ENCODE data around the gene SHISA7. TPM values are rescaled to one million over a fixed set of nuclear protein-coding genes. Genes with fewer than 3 reads are reported as not detected.

Gene SHISA7
- not detected in 2 replicates for total RNA-seq

DNA sequence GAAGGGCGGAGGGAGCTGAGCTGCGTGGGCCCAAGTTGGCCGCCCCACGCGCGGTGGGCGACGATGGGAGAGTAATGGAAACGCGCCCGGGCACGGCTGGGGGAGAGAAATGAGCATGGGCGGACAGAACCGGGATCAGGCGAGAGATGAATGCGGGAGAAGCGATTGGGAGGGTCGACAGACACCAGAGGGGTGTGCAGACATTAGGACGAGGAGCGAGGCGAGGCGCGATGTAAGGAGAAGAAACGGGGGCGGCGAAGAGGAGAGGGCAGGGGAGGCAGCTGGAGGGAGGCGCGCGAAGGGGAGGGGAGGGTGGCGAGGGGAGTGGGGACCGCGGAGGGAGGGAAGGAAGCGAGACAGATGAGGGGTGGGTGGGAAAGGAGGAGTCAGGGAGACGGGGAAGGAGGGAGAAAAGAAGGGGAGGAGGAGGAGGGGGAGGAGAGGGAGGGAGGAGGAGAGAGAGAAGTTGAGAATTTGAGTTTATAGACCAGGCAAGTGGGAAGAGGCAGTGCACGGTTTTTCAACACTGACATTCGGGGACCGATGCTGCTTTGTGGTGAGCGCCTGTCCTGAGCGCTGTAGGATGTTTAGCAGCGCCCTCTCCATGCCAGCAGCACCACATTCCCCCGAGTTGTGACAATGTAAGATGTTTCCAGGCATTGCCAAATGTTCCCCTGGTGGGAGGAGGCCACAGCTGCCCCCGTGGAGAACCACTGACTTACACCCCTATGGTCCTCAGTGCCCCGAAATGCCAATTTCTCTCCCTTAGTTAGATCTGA lies at the start of gene SHISA7:
Gene SHISA7, minus strand, starts transcription at position 256 of the 779 bp plus-strand sequence. CDS start 437 bp downstream, outside the sequence.

DNA sequence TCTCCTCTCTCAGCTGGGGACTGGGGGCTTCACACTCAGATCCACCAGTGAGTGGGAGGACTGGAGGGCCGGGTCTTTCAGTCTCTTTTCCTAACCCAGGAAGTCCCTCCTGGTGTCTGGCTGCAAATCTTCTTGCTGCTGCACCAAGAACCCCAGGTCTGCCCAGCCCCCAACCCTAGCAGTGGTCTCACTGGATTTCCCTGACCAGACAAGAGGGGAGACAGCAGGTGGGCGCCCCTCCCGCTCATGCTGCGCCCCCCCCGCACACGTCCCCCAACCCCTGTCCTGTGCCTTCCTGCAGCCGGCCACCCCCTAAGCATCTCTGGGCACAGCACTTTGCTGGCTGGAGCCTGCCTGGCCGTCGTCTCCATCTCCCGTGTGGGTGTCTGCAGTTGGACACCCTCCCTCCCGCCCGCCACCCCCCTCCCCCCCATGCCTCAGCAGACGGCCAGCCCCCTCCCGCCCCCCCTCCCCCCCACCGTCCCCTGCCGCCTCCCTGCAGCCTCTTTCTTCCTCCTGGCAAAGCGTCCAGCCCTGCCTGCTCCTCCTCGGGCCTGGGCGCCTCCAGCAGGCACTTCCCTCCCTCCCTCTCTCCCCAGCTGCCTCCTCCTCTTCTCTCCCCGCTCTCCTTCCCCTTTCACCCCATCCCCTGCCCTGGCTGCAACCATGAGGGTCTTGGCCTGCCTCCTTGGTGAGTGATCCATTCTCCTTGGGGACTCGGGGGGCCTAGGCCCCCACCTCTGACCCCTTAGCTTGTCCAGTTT lies 45.0 kb upstream of the SHISA7 start, which contains the start of gene SSC5D:
Gene SSC5D, plus strand, starts transcription at position 513 of the 764 bp plus-strand sequence. Its CDS starts 154 bp downstream, at position 667.

DNA sequence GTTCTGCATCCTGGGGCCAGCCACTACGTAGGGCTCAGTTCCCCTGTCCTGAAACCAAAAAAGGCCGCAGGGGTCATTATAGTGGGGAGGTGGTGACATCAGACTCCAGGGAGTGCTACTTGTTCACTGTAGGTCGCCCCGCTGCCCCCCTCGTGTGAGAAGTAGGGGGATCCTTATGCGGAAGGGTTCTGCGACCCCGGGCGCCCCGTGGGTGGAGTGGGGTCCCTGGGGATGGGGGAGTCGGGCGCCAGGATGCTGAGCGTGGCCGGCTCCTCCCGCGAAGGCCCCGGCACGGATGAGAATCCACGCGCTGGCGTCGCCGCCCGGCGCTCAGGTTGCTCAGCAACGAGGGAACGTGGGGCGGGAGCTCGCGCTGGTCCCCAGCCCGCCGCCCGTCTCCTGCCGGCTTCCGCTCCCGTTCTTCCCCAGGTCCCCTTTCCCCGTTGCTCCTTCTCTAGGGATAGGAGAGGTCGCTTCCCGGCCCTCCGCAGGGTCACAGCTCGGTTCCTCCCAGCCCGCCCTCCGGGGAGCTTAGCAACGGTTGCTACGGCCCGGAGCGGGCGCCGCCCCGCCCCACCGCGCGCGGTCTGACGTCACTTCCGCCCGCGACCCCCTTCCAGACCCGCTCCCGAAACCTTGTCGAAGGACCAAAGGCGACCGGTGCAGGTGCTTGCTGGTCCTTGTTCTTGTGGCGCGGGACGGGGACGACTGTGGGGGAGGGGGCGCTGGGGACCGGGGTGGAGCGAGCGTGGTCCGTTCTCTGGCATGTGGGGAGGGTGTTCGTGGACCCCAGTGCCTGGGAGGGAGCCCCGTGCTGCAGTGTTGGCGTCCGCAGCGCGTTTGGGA lies 41.7 kb upstream of the SHISA7 start, which contains the start of gene NAT14:
Gene NAT14, plus strand, starts transcription at position 596 of the 846 bp plus-strand sequence. CDS start 521 bp downstream, outside the sequence.

DNA sequence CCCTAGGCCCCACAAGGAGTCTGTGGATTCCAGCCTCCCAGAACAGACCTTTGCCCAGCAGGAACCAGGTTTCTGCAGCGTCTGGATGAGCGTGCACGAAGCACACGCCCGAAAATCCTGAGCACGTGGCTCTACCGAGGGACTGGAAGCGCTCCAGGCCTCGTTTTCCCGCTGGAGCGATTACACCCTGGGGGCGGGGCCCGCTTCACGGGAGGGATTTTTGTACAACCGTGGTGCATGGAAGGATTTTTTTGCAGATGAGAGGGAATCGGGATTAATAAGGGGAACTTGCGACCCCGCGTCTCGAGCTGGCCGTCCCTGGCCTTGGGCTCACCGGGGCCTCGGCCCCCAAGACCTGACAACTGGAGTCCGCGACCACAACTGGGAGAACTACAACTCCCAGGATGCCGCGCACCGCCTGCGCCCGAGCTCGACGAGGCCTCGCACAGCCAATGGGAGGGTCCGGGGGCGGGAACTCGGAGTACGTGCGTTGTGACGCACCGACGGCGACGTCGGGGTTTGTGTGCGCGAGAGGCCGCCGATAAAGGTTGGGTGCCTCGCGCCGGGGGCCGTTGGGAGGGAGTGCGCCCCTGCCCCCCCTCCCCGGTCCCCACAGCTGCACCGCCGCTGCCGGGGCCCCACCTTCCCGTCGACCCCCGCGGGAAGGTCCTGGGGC lies 33.1 kb upstream of the SHISA7 start, which contains the start of gene ZNF628:
Gene ZNF628, plus strand, starts transcription at position 518 of the 676 bp plus-strand sequence. CDS start 3,294 bp downstream, outside the sequence.

DNA sequence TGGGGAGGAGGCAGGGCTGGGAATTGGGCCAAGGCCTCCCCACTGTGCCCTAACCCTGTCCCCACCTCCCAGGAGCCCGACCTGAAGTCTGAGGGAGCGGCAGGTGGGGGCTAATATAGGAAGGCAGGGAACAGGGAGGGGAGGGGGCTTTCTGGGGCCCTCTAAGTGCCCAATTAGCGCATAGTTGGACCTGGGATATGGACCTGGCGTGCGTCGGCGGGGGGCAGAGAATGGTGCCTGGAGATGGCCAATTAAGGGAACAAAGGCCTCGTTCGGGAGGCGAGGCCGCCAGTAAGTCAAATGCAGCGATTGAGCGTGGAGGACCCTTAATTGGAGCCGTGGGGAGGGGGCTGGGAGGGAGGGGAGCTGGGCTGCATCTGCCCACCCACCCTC lies 21.6 kb upstream of the SHISA7 start, which contains the start of gene C19orf85:
Gene C19orf85, minus strand, starts transcription at position 90 of the 393 bp plus-strand sequence. CDS start 197 bp downstream, outside the sequence.

DNA sequence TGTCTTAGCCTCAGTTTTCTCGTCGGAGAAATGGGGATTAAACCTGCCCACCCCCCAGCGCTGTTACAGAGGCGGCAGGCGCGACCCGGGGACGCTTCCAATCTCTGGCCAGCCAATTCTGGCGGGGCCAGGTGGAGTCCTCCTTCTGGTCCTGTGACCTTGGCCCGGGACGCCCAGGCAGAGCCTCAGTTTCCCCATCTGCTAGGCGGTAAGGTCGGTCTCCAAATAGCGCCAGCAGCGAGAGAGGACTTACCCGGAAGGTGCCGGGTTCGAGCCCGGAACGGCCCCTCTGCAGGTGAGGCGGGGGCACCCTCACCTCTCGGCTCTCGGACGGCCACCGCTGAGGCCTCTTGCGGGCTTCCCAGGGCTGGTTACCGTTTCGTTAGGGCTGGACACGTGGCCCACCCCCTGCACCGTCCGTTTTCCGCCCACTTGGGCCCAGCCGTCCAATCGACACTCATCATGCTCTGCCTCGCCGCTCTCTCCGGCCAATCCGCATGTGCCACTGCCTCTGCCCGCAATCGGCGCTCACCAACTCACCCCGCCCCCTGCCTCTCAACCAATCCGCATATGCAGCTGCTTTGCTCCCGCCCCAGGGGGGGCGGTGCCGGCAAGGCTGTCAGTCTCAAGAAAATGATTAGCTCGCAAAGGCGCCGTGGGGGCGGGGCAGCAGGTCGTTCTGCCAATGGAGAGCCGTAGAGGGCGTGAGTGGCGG lies 18.3 kb upstream of the SHISA7 start, which contains the start of gene ISOC2:
Gene ISOC2, minus strand, starts transcription at position 384 of the 715 bp plus-strand sequence. CDS start 5,156 bp downstream, outside the sequence.

DNA sequence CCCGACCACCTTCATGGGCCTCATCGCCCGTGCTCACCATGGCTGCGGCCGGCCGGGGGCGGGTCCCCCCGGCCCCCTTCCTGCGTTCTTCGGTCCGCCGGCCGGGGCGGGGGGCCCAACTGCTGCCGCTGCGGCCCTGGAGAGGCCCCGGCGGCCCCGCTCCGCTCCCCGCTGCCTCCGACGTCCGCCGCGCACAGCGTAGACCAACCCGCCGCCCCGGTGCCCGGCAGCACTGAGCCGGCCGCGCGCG lies 35.6 kb downstream of the SHISA7 start, which contains the start of gene UBE2S:
Gene UBE2S, minus strand, starts transcription at position 239 of the 250 bp plus-strand sequence. Its CDS starts 199 bp downstream, at position 40.

DNA sequence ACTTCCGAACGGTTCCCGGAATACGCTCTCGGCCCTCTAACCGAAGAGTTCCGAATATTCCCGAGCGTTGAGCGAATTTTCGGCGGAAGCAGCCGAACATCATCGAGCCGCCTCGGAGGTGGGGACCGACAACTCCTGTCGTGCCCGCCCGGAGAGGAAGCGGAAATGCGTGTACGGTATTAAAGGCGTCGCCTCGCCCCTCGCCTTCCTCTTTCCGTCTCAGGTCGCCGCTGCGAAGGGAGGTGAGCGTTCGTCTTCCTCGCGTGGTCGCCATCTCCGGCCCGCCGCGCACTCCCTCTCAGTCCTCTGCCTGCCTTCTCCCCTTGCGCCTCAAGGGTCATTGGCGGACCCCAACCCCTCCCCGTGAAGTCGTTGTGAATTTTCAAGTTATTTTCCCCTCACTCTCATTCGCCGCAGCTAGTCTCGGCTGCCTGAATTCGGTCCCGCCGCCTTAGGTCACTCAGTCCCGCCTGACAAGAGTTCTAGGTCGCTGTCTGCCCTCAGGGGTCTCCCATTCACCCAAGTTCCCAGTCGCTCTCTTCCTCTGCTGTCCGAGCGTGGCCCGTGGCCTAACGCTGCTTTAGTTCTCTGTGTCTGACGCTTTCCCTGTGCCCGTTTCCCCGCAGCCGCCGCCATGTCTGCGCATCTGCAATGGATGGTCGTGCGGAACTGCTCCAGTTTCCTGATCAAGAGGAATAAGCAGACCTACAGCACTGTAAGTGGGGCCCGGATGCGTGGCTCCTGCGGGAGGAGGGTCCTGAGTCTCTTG lies 57.2 kb downstream of the SHISA7 start, which contains the start of gene RPL28:
Gene RPL28, plus strand, starts transcription at position 209 of the 769 bp plus-strand sequence. Its CDS starts 426 bp downstream, at position 635.

DNA sequence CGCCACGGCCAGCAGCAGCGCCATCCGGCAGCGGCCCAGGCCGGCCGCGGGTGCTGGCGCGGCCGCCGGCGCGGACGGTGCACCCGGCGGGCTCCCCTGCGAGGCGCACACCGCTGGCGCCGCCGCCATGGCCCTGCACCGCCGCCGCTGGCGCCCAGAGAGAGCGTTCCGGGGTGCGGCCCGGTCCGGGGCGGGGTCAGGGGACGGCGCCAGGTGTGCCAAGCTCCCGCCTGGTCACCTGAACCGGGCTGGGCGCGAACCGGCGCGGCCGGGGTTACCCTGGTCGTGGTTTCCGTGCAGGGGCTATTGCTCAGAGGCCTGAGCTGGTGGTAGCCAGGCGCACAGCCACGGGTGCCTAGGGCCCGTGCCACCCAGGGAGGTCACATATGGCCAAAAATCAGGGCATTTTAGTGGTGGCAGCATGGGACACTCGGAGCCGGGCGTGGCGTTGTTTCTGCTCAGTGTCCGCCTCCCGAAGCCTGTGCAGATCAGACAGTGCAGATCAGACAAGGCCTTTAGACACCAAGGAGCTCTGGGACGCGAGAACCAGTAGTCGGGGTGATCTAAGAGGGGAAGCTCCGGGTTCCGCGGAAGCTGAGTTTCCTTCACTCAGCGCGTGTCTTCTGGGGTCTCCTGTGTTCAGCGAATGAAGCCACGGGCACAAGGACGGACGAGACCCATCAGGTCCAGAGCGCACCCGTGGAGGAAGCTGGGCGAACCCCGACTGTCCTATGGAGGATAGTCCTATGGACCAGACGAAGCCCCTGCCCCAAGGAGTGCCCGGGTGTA lies 58.8 kb downstream of the SHISA7 start, which contains the start of gene TMEM238:
Gene TMEM238, minus strand, starts transcription at position 162 of the 789 bp plus-strand sequence. Its CDS starts 33 bp downstream, at position 129.

Other genes with a start within 250 kb of the SHISA7 start
- 0.68 and 1.00 TPM in 2 replicates for gene PTPRH, start 233.8 kb downstream of the SHISA7 start, total RNA-seq
- 0.68 and 2.0 TPM in 2 replicates for gene TMEM86B, start 214.5 kb downstream of the SHISA7 start, total RNA-seq
- 24.9 and 64.2 TPM in 2 replicates for gene PPP6R1, start 184.3 kb downstream of the SHISA7 start, total RNA-seq
- 32.8 and 33.6 TPM in 2 replicates for gene HSPBP1, start 163.2 kb downstream of the SHISA7 start, total RNA-seq
- gene BRSK1, start 159.3 kb downstream of the SHISA7 start, total RNA-seq, result 0.34 and 0.43 TPM in 2 replicates
- not detected in 2 replicates for gene TMEM150B, start 118.0 kb downstream of the SHISA7 start, total RNA-seq
- gene KMT5C, start 103.4 kb downstream of the SHISA7 start, total RNA-seq, result 6.1 and 6.2 TPM in 2 replicates
- 0.34 and 0.43 TPM in 2 replicates for gene COX6B2, start 88.6 kb downstream of the SHISA7 start, total RNA-seq
- not detected in 2 replicates for gene GARIN5B, start 80.0 kb downstream of the SHISA7 start, total RNA-seq
- 0.34 and 1.6 TPM in 2 replicates for gene IL11, start 72.8 kb downstream of the SHISA7 start, total RNA-seq
- not detected in 2 replicates for gene TMEM190, start 66.5 kb downstream of the SHISA7 start, total RNA-seq
- 2.3 and 4.4 TPM in 2 replicates for gene TMEM238, start 59.0 kb downstream of the SHISA7 start, total RNA-seq
- gene RPL28, start 57.4 kb downstream of the SHISA7 start, total RNA-seq, result 216 and 276 TPM in 2 replicates
- 26.8 and 37.9 TPM in 2 replicates for gene UBE2S, start 35.5 kb downstream of the SHISA7 start, total RNA-seq
- 34.8 and 39.6 TPM in 2 replicates for gene ISOC2, start 18.3 kb upstream of the SHISA7 start, total RNA-seq
- gene C19orf85, start 21.5 kb upstream of the SHISA7 start, total RNA-seq, result not detected in 2 replicates
- gene ZNF628, start 33.3 kb upstream of the SHISA7 start, total RNA-seq, result 1.4 and 4.4 TPM in 2 replicates
- gene NAT14, start 41.9 kb upstream of the SHISA7 start, total RNA-seq, result 2.1 and 2.7 TPM in 2 replicates
- 0.36 TPM in 1 of 2 replicates, not detected in the other for gene SSC5D, start 45.1 kb upstream of the SHISA7 start, total RNA-seq
- gene SBK2, start 93.8 kb upstream of the SHISA7 start, total RNA-seq, result not detected in 2 replicates
- not detected in 2 replicates for gene SBK3, start 102.2 kb upstream of the SHISA7 start, total RNA-seq
- 2.4 and 6.7 TPM in 2 replicates for gene ZNF579, start 137.5 kb upstream of the SHISA7 start, total RNA-seq
- gene FIZ1, start 156.2 kb upstream of the SHISA7 start, total RNA-seq, result 4.8 and 5.4 TPM in 2 replicates
- 14.8 and 16.1 TPM in 2 replicates for gene ZNF524, start 157.0 kb upstream of the SHISA7 start, total RNA-seq
- 0.68 and 4.1 TPM in 2 replicates for gene ZNF865, start 162.3 kb upstream of the SHISA7 start, total RNA-seq
- gene ZNF784, start 181.3 kb upstream of the SHISA7 start, total RNA-seq, result 4.1 and 5.1 TPM in 2 replicates
- 3.1 and 4.6 TPM in 2 replicates for gene ZNF580, start 197.7 kb upstream of the SHISA7 start, total RNA-seq
- gene ZNF581, start 200.3 kb upstream of the SHISA7 start, total RNA-seq, result 14.4 and 16.8 TPM in 2 replicates
- gene CCDC106, start 204.9 kb upstream of the SHISA7 start, total RNA-seq, result 3.1 and 6.5 TPM in 2 replicates
- 121 and 156 TPM in 2 replicates for gene U2AF2, start 211.7 kb upstream of the SHISA7 start, total RNA-seq
- gene EPN1, start 231.9 kb upstream of the SHISA7 start, total RNA-seq, result 21.5 and 192 TPM in 2 replicates

Data from nasal cavity respiratory epithelium epithelial cell of viscerocranial mucosa (primary cell).